DMS153 (cell line): ENCODE data around the gene CAMKMT.
A peak's percentile ranks its signal among the peaks of the same experiment; 100 is the strongest.

Source experiments
- DNase-seq: peaks from one replicate; lab custom pipeline; 2025; lab: John Stamatoyannopoulos, UW

Gene CAMKMT

DNA sequence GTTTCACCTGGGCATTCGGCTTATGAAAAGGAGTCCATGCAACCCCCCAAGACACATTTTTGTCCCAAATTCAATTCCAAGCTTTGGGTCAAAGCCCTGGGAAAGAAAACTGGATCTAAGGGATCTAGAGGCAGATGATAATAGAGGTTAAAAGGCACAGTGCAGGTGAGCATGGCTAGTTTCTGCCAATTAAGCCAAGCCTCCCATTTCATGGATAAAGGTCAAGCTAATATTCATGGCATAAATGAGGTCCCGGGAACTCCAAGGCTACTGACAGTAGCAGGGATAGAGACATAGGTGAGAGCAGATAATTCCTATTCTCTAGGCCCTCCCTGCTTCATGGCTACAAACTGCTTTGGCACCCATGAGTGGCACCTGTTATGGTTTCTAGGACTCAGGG lies 83.1 kb downstream of the CAMKMT start:
- no peak for DNase-seq

DNA sequence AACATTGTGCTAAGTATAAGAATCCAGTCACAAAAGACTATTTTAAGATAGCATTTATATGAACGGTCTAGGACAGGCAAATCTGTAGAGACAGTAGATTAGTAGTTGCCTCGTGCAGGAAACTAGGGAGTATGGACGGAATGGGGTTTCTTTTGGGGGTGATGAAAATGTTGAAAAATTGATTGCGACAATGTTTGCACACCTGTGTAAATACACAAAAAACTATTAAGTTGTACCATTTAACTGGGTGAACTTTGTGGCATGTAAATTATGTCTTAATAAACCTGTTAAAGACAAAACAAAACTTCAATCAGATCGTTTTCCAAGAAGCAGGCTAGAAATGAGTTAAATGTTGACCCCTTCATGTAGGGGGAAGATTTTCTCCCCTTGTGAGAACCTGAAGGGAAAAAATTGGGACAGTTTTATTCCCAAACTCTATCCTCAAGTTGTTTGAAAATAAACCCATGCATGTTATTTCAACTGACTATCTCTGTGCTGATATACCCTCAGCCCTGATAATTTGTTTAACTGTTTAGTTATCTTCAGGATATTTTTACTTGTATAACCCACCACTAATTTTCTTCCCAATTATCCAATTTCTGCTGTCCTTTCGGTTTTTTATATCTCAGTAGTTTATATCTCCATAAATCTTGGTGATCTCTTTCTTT lies 87.2 kb downstream of the CAMKMT start:
- no peak for DNase-seq

DNA sequence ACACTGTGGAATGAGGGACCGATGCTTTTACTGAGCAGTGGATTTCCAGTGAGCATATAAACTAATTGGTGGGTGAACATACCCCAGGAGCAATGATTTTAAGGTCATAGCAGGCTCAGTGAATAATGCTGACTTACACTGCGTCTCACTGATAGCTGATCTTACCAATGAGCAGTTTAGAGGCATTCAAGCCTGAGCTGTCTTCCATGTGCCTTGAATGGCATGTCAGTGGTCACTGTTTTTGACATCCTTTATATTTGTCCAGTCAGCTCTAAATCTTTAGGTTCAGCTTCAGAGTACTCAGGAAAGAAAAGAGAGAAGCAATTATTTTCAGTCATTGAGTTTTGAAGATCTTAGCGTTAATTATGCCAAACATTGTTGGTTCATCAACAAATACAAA lies 88.3 kb downstream of the CAMKMT start:
- DNase-seq = no peak

DNA sequence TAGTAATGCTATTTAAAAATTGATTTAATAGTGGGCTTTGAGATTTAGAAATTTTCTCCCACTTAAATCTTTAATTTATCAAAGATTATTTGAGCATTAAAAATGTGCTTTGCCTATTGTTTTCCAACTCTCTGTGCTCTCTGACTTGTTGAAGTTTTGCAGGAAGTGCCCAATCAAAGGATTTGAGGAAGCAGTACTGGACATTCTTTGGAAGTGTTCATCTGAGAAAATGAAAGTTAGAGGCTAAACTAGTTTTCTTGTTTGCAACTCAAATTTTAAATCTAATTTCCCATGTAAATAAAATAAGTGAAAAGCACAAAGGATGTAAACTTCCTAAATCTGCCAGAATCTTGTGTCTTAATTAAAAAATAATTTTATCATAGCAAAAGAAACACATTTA lies 89.1 kb downstream of the CAMKMT start:
- DNase-seq = no peak

DNA sequence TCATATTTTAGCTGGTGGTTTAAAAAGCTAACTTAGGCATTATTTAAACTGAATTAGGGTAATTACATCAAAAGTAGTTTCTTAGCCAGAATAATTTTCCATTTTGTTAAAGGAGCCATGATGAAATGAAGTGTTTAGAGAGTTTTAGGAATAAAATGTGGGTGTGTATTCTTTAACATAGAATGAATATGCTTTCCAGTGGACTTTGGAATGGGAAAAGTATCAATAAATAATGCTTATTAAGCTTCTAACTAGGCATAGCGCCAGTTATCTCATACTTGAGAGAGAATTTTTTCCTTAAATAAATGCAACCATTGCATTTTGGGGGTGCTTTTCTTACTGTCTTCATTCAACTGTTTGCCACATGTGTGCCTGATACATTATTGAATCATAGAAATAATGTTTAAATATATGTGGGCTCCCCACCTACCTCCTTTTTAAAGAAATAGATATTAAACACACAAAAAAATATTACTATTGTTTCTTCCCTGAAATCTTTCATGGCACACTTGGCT lies 90.4 kb downstream of the CAMKMT start:
- no peak for DNase-seq

DNA sequence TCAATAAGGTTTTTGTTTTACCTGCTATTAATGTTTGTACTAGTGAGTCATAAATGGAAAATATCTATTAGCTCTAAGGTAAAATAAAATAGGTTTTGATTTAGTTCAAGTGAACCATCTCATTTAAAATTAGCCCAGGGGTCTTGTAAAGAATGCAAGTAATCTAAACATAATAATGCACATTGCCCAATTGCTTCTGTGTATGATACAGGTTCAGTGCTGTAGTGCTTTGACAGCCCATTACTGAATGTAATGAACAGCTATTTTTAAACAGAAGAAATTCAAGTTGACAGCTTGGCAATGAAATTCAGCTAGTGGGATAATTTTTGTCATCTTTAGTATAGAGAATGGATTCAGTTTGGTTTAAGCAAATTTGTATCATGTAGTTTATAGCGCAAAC lies 91.5 kb downstream of the CAMKMT start:
- no peak for DNase-seq

DNA sequence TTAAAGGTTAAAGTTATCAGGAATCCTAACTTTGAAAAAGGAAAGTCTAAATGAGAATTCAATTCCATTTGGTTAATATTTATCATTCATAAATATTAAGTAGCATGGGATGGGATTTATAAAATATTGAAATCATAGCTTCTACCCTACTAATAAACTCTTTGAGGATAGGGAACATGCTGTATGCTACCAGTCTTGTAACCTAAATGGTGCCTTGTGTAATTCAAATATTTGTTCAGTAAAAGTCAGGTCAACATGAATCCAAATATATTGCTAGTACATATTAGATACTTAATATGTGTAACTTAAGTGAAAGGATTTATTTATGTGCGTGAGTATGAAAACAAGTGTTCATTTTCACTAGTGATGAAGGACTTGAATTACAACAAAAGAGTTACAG lies 94.1 kb downstream of the CAMKMT start:
- no peak for DNase-seq

DNA sequence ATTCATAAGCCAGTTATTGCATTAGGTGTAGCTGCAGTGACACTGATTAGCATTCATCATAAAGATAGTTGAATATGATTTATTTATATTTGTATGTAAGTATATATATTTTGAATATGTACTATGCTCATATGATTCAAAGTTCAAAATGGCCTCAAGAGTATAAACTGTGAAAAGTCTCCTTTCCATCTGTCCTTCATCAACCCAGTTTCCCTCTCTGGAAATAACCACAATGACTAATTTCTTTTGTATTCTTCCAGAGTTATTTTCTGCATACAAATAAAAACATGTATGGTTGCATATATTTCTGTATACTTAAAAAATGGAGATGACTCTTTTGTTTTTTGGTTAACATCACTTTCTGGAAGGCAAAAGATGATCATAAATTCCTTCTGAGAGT lies 95.2 kb downstream of the CAMKMT start:
- DNase-seq = no peak

DNA sequence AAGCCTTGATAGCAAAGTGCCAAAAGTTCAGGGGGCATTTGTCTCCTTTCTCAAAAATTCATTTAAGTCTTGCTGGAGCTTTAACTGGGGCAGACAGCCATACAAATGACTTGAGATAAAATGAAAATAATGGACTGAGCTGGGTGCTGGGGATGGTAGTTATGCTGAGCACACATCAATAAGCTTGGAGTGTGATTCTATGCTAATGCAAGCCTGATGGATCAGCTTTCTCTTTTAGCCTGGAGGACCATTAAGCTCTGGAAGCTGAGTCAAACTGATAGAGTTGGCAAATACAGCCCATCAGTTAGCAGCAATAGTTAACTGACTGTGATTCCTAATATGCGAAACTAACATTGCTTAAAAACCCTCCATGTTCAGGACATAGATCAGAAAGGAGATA lies 98.0 kb downstream of the CAMKMT start:
- DNase-seq = no peak

DNA sequence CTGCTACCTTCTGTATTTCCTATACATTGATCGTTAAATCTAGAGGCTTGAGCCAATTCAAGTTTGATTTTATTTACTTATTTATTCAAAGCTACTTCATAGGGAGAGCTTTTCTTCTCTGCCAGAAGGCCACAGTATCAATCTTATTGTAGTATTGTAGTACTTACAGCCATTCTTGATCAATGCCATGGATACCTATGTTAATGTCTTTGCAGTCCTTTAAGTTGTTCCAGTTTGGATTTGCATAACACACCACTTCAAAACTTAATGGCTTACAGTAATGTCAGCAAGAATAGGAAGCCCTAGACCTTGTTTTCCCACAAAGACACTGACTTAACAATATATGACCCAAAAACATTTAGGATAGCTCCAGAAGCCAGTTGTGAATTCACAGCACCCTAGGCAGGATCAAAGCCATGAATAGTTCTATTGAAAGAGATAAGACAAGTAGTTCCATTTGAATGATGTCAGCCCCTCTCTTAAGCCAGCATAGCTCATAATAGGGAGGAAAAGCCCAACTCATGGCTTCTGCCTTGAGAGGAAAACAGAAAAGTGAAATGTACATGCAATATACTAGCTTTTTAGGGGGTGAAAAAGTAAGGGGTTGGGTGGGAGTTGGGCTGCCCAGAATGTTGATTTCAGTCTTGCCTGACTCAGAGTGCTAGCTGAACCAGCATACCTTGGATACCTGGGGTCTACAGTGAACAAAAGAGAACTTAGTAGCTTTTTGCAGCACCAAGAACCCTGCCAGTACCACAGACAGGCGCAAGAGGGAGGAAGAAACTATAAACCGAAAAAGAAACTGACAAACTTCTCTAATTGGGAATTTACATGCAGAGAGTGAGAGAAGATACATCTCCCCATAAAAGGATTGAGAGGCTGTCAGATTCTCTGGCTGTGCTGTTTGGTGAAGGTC lies 101.4 kb downstream of the CAMKMT start:
- DNase-seq = no peak

DNA sequence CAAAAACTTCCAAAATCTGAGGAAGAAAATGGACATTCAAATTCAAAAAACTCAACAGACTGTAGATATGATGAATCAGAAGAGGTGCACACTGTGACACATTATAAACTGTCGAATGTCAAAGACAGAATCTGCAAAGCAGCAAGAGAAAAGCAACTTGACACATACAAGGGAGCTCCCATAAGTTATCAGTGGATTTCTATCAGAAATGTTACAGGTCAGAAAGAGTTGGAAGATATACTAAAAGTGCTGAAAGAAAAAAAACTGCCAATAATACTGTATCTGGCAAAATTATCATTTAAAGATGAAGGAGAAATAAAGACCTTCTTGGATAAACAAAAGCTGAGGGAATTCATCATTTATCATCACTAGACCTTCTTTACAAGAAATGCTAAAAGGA lies 102.7 kb downstream of the CAMKMT start:
- no peak for DNase-seq

DNA sequence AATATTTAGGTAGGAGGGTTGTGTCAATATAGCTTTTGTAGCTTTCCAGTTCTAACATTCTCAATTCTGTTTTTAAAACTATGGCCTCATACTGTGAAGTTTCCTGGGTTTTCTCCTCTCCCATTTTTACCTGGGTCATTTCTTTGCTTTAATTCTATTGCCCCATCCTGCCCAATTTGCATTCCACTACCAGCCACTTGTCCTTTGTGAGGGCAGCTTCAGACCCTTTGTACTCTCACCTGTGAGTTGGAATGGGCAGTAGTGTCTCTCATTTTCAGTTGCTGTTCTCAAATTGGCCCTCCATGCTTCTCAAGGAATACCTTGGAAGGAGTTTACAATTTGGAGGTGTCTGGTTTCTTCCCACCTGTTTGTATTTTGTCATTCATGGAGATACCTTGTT lies 108.4 kb downstream of the CAMKMT start:
- no peak for DNase-seq

DNA sequence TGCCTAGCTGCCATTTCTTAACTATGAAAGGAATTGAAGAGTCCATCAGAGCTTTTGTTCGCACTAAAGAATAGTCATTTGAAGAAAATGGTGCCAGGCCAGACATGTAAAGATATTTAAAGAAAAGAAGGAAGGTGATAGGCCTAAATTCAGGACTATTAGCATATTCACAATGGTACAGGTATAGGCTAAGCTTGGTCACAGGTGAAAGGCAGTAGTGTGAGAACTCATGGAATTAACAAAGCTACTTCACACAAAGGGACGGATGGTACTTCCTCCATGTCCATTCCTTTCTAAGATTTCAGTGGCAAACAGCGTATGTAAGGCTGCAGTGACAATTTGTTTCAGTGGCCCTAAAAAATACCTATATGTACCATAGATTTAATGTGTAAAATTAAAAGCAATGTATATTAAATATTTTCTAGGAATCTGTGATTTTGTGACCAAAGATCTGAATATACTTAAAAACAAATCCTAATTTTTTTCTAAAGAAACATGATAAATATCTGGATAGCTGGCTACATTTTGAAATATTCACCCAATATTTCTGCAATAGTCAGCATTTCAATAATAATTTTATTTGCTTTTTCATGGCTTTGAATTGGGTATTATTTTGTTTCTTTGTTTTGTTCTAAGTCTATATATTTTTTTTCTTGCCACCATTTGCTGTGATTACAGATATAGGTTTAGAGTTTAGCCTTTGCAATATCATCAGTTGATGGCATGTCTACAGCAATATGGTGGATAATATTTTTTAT lies 116.1 kb downstream of the CAMKMT start:
- DNase-seq = no peak

DNA sequence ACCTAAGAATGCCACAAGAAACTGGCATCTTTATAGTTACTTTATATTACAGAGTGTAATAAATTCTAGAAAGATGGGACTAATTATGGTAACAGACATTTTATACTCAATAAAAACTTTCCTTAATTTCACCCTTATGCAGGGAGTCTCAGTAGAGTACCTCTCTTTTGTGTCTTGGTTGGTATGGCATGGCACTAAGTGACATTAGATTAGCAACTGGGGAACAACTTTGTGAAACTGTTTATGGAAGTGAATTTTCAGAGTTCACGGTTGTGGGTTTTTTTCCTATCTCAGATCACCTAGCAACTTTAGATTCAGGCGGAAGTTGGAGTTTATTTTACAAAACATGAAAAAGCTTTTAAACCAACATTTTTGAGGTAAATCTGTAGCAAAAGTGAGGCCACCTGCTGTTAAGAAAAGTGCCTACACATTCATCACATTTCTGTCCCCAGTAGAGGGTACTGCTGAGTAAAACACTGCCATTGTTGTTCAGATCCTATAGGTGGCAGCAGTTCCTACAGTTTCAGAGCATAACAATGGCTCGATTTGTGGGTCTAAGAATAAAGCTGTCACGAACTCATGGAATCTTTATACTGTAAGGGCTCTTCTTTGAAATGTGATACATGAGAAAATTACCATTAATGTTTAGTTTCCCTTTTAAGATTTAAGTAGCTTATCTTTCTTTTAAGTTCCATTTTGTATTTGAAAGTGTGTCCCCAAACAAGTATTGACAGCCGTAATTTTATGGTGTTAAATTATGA lies 117.6 kb downstream of the CAMKMT start:
- DNase-seq = peak; percentile 67

DNA sequence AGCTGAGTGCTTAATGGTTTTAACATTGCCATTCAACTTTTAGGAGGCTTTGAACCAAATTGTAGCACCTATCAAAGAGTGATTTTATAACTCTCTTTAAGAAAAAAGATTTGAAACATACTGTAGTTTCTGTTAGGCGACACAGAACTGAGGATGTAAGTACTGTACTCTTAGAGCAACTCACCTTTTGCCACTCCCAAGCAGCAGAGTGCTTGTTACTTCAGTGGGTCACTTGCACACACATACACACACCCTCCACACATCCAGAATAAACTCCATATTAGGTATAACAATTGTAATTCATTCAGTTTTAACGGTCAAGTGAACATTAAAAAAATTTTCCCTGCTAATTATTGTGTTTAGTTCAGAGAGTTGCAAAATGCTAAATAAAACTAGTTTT lies 118.3 kb downstream of the CAMKMT start:
- DNase-seq = no peak

DNA sequence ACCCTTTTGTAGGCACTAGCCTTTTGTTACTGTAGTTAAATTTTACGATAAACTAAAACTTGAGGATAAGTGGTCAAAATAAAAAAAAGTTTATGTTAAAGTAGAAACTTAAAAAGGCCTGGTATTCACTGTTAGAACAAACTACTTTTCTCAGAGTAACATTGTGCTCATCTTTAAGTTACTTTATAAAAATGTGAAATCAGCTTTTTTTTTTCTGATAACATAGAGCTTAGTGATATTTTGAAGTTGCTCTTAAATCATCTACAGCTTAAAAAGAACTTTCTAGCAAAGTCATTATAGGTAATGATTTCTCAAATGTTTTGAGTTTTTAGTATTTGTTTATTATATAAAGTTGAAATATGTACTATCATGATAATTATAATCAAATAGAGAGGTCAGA lies 125.3 kb downstream of the CAMKMT start:
- DNase-seq = no peak

DNA sequence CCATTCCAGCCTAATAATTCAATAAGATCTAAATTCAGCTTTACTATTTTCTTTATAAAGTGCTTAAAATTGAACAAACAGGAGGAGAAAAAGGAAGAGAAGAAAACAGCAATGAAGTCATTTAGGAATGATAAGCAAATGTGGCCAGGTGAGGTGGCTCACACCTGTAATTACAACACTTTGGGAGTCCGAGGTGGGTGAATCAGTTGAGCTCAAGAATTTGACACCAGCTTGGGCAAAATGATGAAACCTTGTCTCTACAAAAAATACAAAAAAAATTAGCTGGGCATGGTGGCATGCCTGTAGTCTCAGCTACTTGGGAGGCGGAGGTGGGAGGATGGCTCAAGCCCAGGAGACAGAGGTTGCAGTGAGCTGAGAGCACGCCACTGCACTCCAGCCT lies 129.0 kb downstream of the CAMKMT start:
- no peak for DNase-seq

DNA sequence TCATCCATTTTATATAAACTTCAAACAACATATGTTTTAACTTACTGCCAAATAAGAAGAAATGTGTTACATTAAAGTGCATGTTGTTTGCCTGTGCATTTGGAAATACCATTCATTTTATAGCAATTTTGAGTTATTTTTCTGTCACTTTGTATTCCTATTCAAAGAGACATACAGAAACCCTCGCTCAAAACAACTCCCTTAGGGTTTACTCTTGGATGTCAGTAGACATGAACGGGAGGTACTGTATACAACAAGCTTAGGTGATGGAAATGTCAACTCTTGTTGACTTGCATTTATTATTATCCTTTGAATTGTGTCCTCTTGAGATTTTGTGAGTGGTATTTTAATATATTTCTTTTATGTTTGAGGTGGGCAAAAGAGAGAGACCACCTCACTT lies 132.3 kb downstream of the CAMKMT start:
- DNase-seq = no peak

DNA sequence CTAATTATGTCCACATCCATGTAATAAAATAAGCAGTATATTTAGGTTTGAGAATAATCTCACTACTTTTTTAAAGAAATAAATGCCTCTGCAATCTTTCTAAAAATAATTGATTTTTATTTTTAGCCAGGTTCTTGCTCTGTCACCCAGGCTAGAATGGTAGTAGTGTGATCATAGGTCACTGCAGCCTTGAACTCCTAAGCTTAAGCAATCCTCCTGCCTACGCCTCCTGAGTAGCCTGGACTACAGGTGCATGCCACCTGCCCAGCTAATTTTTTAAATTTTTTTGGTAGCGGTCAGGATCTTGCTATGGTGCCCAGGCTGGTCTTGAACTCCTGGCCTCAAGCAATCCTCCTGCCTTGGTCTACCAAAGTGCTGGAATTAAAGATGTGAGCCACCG lies 133.3 kb downstream of the CAMKMT start:
- no peak for DNase-seq

DNA sequence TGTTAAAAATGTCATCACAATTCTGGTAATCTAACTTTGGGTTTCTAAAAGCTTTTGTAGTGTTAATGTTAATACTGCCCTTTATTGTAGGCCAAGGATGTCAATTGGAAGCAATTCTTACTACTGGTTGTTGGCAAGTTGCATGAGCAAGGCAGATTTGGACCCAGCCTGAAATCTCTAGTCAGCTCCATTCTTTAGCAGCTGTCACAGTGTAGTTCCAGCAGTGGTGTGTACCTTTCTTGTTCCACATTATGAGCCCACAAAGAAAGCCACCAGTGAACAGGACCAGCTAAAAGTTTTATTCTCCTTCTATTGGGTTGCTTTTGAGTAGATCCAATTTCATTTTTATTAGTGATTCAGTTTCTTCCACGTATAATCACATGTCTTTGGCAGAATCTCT lies 133.8 kb downstream of the CAMKMT start:
- DNase-seq = no peak

DNA sequence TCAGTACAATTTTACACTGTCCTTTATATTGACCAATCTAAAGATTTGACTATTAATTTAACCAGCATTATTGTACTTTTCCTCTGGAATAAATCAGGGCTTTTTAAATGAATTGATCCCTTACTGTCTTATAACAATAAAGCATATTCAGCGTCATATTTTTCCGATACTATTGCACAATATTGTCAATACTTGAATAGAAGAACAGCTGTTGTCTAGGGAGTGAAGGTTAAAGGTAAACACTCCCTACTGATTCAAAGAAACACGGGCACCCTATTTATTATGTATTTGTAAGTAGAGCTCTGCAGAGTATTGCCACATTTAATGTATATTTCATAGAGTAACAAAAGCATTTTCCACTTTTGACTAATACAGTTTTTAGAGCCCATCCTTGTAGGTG lies 134.4 kb downstream of the CAMKMT start:
- no peak for DNase-seq

DNA sequence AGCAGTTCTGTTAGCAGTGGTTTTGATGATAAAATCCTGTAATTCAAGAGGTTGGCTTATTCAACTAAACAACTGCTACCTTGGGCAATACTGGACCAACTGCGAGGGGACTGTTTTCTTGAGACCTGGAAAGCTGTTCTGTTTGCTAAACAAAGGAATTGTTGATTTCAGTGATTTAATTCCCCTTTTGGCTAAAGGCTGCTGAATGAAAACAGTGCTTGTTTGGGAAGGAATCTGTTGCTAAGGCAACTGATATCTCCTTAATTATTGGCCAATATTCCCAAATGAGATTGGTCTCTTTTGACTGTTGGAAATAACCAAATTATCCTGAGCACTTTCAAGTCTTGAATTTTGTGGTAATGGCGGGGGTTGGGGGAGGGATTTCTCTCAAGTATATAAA lies 136.8 kb downstream of the CAMKMT start:
- no peak for DNase-seq
